Measurements from ENCODE around the gene UPK1B.
"Not testable (repeated sequence)": the region's sequence is repeated elsewhere in the genome, so short reads cannot be mapped to it uniquely, and the experiment has no call there.

UPK1B gene

DNA sequence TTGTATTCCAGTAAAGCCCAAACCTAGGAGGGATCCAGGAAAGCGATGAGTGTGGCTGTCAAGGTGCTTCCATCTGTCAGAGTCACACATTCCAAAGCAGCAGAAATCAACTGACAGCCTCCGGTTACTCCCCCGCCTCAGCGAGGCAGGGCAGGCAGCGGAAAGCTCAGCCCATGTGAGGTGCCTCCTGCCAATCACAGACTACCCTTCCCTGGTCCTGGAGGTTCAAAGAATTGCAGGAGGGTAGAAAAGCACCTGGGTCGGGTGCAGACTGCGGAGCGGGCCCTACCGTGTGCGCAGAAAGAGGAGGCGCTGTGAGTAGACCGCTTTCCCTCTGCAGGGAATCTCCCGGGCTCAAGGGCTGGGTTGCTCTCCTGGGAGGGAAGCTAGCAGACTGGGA, at the start of gene UPK1B:
Gene UPK1B (plus strand): TSS at position 274 of the 400 bp plus-strand sequence. CDS start 13,144 bp downstream, outside the sequence.
- DNase-seq (ENCODE audit: low read depth): no peak
- no peak within 1 kb of the TSS for H3K4me3 ChIP-seq (ENCODE audit: low read depth, low read length)
- TF ChIP-seq, protein P1, sequence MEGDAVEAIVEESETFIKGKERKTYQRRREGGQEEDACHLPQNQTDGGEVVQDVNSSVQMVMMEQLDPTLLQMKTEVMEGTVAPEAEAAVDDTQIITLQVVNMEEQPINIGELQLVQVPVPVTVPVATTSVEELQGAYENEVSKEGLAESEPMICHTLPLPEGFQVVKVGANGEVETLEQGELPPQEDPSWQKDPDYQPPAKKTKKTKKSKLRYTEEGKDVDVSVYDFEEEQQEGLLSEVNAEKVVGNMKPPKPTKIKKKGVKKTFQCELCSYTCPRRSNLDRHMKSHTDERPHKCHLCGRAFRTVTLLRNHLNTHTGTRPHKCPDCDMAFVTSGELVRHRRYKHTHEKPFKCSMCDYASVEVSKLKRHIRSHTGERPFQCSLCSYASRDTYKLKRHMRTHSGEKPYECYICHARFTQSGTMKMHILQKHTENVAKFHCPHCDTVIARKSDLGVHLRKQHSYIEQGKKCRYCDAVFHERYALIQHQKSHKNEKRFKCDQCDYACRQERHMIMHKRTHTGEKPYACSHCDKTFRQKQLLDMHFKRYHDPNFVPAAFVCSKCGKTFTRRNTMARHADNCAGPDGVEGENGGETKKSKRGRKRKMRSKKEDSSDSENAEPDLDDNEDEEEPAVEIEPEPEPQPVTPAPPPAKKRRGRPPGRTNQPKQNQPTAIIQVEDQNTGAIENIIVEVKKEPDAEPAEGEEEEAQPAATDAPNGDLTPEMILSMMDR (IDR thresholded peaks at IDR 0.05; ENCODE audit: control insufficient read depth, extremely low read depth, insufficient read depth): no peak

DNA sequence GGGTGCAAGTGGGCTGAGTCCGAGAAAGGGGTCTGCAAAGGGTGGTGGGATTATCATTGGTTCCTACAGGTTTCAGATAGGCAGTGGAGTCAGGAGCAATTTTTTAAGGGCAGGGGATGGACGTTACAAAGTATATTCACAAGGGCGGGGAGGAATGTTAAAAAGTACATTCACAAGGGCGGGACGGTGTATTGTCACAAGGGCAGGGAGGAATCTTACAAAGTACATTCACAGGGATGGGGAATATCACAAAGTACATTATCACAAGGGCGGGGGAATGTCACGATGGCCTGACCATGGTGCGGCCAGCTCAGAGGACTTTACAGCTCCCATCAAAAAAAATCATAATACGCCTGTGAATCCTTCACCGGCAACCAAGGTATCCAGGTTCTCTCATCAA, 48.1 kb upstream of the UPK1B start:
- no peak overlapping the region for H3K4me3 ChIP-seq (ENCODE audit: low read depth, low read length)
- TF ChIP-seq, protein P1 (IDR thresholded peaks at IDR 0.05; ENCODE audit: control insufficient read depth, extremely low read depth, insufficient read depth): no peak
- DNase-seq (ENCODE audit: low read depth): no peak

DNA sequence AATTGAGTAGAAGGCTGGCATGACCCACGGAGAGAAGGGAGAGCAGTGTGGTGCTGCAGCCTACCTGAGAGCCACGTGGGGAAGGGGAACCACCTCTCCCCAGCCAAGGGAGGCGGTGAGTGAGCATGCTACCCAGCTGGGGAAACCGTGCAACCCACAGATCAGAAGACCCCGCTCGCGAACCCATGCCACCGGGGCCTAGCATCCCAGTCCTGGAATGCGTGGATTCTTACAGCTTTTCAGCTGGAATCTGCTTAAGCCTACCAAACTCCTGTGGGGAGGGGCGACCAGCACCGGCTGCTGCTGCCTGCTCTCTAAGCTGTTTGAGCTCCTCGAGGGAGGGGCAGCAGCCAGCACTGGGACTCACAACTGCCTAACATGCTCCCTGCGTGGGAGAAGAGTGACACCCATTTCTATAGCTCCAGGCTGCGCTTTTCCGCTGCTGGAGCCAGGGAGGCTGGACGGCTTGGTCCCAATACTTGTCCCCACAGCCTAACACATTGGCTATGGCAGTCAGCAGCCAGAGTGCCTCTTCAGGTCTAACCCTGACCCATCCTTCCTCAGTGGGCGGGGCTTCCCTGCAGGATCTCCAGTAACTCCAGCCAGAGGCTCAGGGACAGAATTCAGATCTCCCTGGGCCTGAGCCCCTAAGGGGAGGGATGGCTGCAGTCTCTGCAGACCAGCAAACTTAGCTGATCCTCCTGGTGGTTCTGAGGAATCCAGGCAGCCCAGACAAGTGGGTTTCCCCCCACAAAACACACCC, 47.5 kb upstream of the UPK1B start:
- DNase-seq (ENCODE audit: low read depth): no peak
- TF ChIP-seq, protein P1 (IDR thresholded peaks at IDR 0.05; ENCODE audit: control insufficient read depth, extremely low read depth, insufficient read depth): no peak
- no peak overlapping the region for H3K4me3 ChIP-seq (ENCODE audit: low read depth, low read length)

DNA sequence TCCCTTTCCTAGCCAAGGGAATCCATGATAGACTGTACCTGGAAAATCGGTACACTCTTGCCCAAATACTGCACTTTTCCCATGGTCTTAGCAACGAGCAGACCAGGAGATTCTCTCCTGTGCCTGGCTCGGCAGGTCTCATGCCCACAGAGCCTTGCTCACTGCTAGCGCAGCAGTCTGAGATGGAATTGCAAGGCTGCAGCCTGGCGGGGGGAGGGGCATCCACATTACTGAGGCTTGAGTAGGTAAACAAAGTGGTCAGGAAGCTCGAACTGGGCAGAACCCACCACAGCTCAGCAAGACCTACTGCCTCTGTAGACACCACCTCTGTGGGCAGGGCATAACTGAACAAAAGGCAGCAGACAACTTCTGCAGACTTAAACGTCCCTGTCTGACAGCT, 43.1 kb upstream of the UPK1B start:
- DNase-seq (ENCODE audit: low read depth); H3K4me3 ChIP-seq (ENCODE audit: low read depth, low read length): not testable (repeated sequence)

DNA sequence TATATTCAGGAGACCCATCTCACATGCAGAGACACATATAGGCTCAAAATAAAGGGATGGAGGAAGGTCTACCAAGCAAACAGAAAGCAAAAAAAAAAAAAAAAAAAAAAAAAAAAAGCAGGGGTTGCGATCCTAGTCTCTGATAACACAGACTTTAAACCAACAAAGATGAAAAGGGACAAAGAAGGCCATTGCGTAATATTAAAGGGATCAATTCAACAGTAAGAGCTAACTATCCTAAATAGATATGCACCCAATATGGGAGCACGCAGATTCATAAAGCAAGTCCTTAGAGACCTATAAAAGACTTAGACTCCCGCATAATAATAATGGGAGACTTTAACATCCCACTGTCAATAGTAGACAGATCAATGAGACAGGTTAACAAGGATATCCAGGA, 41.1 kb upstream of the UPK1B start:
- DNase-seq (ENCODE audit: low read depth); H3K4me3 ChIP-seq (ENCODE audit: low read depth, low read length): not testable (repeated sequence)

DNA sequence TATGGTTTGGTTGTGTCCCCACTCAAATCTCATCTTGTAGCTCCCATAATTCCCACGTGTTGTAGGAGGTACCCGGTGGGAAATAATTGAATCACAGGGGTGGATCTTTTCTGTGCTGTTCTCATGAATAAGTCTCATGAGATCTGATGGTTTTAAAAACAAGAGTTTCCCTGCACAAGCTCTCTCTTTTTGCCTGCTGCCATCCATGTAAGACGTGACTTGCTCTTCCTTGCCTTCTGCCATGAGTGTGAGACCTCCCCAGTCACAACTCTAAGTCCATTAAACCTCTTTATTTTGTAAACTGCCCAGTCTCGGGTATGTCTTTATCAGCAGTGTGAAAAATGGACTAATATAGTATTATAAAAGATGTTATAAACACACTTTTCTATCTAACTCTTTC, 34.0 kb upstream of the UPK1B start:
- DNase-seq (ENCODE audit: low read depth); H3K4me3 ChIP-seq (ENCODE audit: low read depth, low read length): not testable (repeated sequence)

DNA sequence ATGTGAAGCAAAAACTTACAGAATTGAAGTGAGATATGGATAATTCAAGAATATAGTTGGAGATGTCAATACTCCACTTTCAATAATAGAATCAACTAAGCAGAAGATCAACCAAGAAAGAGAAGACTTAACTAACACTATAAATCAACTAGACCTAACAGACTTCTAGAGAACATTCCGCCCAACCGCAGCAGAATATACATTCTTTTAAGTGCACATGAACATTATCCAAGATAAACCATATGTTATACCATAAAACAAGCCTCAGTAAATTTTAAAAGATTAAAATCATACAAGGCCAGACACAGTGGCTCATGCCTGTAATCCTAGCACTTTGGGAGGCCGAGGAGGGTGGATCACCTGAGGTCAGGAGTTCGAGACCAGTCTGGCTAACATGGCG, 32.9 kb upstream of the UPK1B start:
- TF ChIP-seq, protein P1 (IDR thresholded peaks at IDR 0.05; ENCODE audit: control insufficient read depth, extremely low read depth, insufficient read depth): no peak
- H3K4me3 ChIP-seq (ENCODE audit: low read depth, low read length): no peak overlapping the region
- no peak for DNase-seq (ENCODE audit: low read depth)

DNA sequence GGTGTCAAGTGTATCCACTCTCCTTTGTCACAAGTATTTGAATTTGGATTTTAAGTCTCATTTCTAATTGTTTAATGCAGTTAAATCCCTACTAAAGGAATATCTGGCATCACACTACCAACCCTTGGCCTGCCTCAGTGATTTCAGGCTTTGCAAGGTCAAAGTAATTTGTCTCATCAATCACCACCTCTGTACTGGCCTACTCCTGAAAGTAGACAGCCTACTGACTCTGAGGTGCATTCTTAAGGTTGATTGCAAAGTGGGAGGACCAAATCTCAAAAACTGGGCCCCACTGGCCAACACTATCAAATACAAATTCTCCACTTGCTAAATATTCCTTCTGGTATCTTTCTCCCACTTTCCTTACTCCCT, 28.3 kb upstream of the UPK1B start:
- no peak overlapping the region for H3K4me3 ChIP-seq (ENCODE audit: low read depth, low read length)
- TF ChIP-seq, protein P1 (IDR thresholded peaks at IDR 0.05; ENCODE audit: control insufficient read depth, extremely low read depth, insufficient read depth): no peak
- no peak for DNase-seq (ENCODE audit: low read depth)

All from LNCaP clone FGC (cell line).